IMR-90 (cell line): ENCODE measurements around the gene TRAF6. TPM values are rescaled to one million over a fixed set of nuclear protein-coding genes. Genes with fewer than 3 reads are reported as not detected.

Experiments used
- ATAC-seq: fragments of 200-7000 bp; cut with Tn5 transposase; 2 replicates; pipeline ENCODE4 v1.9.1; 2020; ENCODE audit warnings: low read depth, mild to moderate bottlenecking, moderate library complexity
- BruUV-seq: library from RNA; stranded (reverse); fragments of 400-500 nt; replicated peaks from 2 replicates; lab custom pipeline; 2021; lab: Mats Ljungman, UMichigan
- CTCF ChIA-PET: fragments of 300-600 bp; formaldehyde crosslinking; extraction: SDS; loops from one replicate; lab custom pipeline; 2021; ENCODE audit warnings: antibody characterized with exemption; lab: Yijun Ruan, JAX
- POLR2A ChIA-PET: fragments of 300-600 bp; sonication (Branson Sonifier 250); formaldehyde crosslinking; loops from one replicate; lab custom pipeline; 2022; ENCODE audit warnings: antibody characterized with exemption; ENCODE audit not compliant: unreplicated experiment; lab: Charles Lee
- DNase-seq: peaks from one replicate; pipeline ENCODE4 v3.0.0; 2013
- H2AFZ ChIP-seq: replicated peaks from 2 replicates; pipeline ENCODE3; 2013; ENCODE audit warnings: low read length, mild to moderate bottlenecking; ENCODE audit not compliant: poor library complexity
- H2AK5ac ChIP-seq: 2 replicates; pipeline ENCODE4 v1.6.1; 2013; ENCODE audit warnings: low read depth, low read length, inconsistent platforms
- H2AK9ac ChIP-seq: replicated peaks from 2 replicates; pipeline ENCODE3; 2013; ENCODE audit warnings: mild to moderate bottlenecking, low read depth, low read length, moderate library complexity; ENCODE audit not compliant: poor library complexity
- H2BK120ac ChIP-seq: 2 replicates; pipeline ENCODE4 v1.6.1; 2013; ENCODE audit warnings: low read depth, low read length, inconsistent platforms
- H2BK15ac ChIP-seq: 3 replicates; pipeline ENCODE4 v1.6.1; 2013; ENCODE audit warnings: low read depth, low read length, inconsistent platforms
- H2BK20ac ChIP-seq: 2 replicates; pipeline ENCODE4 v1.6.1; 2013; ENCODE audit warnings: low read depth, mild to moderate bottlenecking, inconsistent platforms, low read length, moderate library complexity
- H2BK5ac ChIP-seq: 2 replicates; pipeline ENCODE4 v1.6.1; 2013; ENCODE audit warnings: mild to moderate bottlenecking, low read depth, low read length, inconsistent platforms; ENCODE audit not compliant: poor library complexity, severe bottlenecking
- H3K14ac ChIP-seq: replicated peaks from 2 replicates; pipeline ENCODE4 v1.6.1; 2013; ENCODE audit warnings: low read depth, low read length, inconsistent platforms
- H3K18ac ChIP-seq: 2 replicates; pipeline ENCODE4 v1.6.1; 2013; ENCODE audit warnings: low read depth, low read length, control low read depth
- H3K23ac ChIP-seq: 2 replicates; pipeline ENCODE4 v1.6.1; 2013; ENCODE audit warnings: low read depth, low read length, inconsistent platforms
- H3K27ac ChIP-seq: 2 replicates; pipeline ENCODE4 v1.5.1; 2013; ENCODE audit warnings: mild to moderate bottlenecking, control low read depth, low read length; ENCODE audit not compliant: insufficient read depth
- H3K27me3 ChIP-seq: 2 replicates; pipeline ENCODE4 v1.6.1; 2013; ENCODE audit warnings: low read length; ENCODE audit not compliant: control insufficient read depth, insufficient read depth
- H3K36me3 ChIP-seq: 2 replicates; pipeline ENCODE4 v1.6.1; 2013; ENCODE audit warnings: low read length, mixed read lengths; ENCODE audit not compliant: control insufficient read depth, insufficient read depth
- H3K4ac ChIP-seq: 2 replicates; pipeline ENCODE4 v1.6.1; 2013; ENCODE audit warnings: low read depth, low read length, inconsistent platforms
- H3K4me1 ChIP-seq: 2 replicates; pipeline ENCODE4 v1.6.1; 2013; ENCODE audit warnings: low read length, mixed read lengths; ENCODE audit not compliant: control insufficient read depth, insufficient read depth
- H3K4me2 ChIP-seq: 2 replicates; pipeline ENCODE4 v1.6.1; 2013; ENCODE audit warnings: low read depth, mild to moderate bottlenecking, control low read depth, low read length, moderate library complexity
- H3K4me3 ChIP-seq: 2 replicates; pipeline ENCODE4 v1.5.1; 2013; ENCODE audit warnings: low read depth, mild to moderate bottlenecking, control low read depth, low read length, moderate library complexity; ENCODE audit not compliant: insufficient read depth
- H3K56ac ChIP-seq: 2 replicates; pipeline ENCODE4 v1.6.1; 2013; ENCODE audit warnings: low read length, inconsistent platforms; ENCODE audit not compliant: insufficient read depth; ENCODE audit errors: extremely low read depth
- H3K79me1 ChIP-seq, 2 experiments: 2 replicates each; pipeline ENCODE4 v1.6.1; 2013; ENCODE audit warnings: low read length in 2 of 2, inconsistent platforms in 1 of 2, low read depth in 1 of 2
- H3K9ac ChIP-seq: 2 replicates; pipeline ENCODE4 v1.6.1; 2013; ENCODE audit warnings: low read depth, low read length, control low read depth
- H3K9me1 ChIP-seq: 2 replicates; pipeline ENCODE4 v1.6.1; 2013; ENCODE audit warnings: low read length, inconsistent platforms; ENCODE audit not compliant: insufficient read depth
- H3K9me3 ChIP-seq: 2 replicates; pipeline ENCODE4 v1.6.1; 2013; ENCODE audit warnings: low read length; ENCODE audit not compliant: control insufficient read depth, insufficient read depth
- H4K20me1 ChIP-seq: 2 replicates; pipeline ENCODE4 v1.6.1; 2013; ENCODE audit warnings: low read length, inconsistent platforms; ENCODE audit not compliant: insufficient read depth
- H4K5ac ChIP-seq: 2 replicates; pipeline ENCODE4 v1.6.1; 2013; ENCODE audit warnings: mild to moderate bottlenecking, low read depth, low read length, control low read depth
- H4K8ac ChIP-seq, 2 experiments: 2 replicates each; pipeline ENCODE4 v1.6.1; 2013; ENCODE audit warnings: low read depth in 2 of 2, low read length in 2 of 2, control low read depth in 1 of 2, inconsistent platforms in 1 of 2
- H4K91ac ChIP-seq: 2 replicates; pipeline ENCODE4 v1.6.1; 2013; ENCODE audit warnings: low read depth, low read length, inconsistent platforms; ENCODE audit not compliant: insufficient read depth
- CTCF ChIP-seq: conservative IDR thresholded peaks from 2 replicates; pipeline ENCODE4 v1.5.1; 2012; ENCODE audit warnings: mild to moderate bottlenecking, low read depth, low read length, improper control_type of control experiment
- ELK1 ChIP-seq: fragments of 150-350 bp; IDR thresholded peaks from 2 replicates; pipeline ENCODE4 v1.6.1; 2016; ENCODE audit warnings: low read depth, mild to moderate bottlenecking, low read length, moderate library complexity, borderline replicate concordance
- MAFK ChIP-seq: IDR thresholded peaks from 2 replicates; pipeline ENCODE4 v1.6.1; 2012; ENCODE audit warnings: low read depth, low read length, improper control_type of control experiment
- MXI1 ChIP-seq: IDR thresholded peaks from 2 replicates; pipeline ENCODE4 v1.6.1; 2012; ENCODE audit warnings: low read depth, mild to moderate bottlenecking, low read length, moderate library complexity, borderline replicate concordance
- RAD21 ChIP-seq: IDR thresholded peaks from 2 replicates; pipeline ENCODE4 v1.6.1; 2012; ENCODE audit warnings: low read length, improper control_type of control experiment
- RCOR1 ChIP-seq: IDR thresholded peaks from 2 replicates; pipeline ENCODE4 v1.6.1; 2012; ENCODE audit warnings: mild to moderate bottlenecking, low read length, improper control_type of control experiment; ENCODE audit not compliant: insufficient replicate concordance
- SMC3 ChIP-seq: fragments of 150-350 bp; IDR thresholded peaks from 2 replicates; pipeline ENCODE4 v1.6.1; 2016; ENCODE audit warnings: low read depth, mild to moderate bottlenecking, antibody characterized with exemption, low read length, moderate library complexity
- USF2 ChIP-seq: fragments of 150-350 bp; IDR thresholded peaks from 2 replicates; pipeline ENCODE4 v1.6.1; 2017; ENCODE audit warnings: mild to moderate bottlenecking, antibody characterized with exemption, low read length, low read depth
- WGBS, 2 experiments: methylation state at CpG; one replicate each; pipeline versions ENCODE4 v1.1.5 to v1.1.7; 2013; ENCODE audit warnings: missing lambda C conversion rate in 2 of 2; ENCODE audit not compliant: insufficient read length in 1 of 2; ENCODE audit errors: extremely low coverage in 2 of 2; 5-methylcytosine and 5-hydroxymethylcytosine counted together
- dilution Hi-C: fragments of 300-500 bp; cut with HindIII; formaldehyde crosslinking; loops from one replicate; pipeline ENCODE4 v1.14.3; 2018; ENCODE audit warnings: low sequenced_read_pairs; ENCODE audit not compliant: unreplicated experiment
- in situ Hi-C: fragments of 300-500 bp; cut with MboI; formaldehyde crosslinking; loops from 3 replicates; pipeline ENCODE4 v1.14.3; 2019; ENCODE audit warnings: low sequenced_read_pairs, inconsistent platforms, mixed read lengths
- intact Hi-C: fragments of 100-400 bp; cut with micrococcal nuclease; formaldehyde crosslinking; loops from 2 replicates; pipeline ENCODE4 v1.10.0; 2022
- polyA plus RNA-seq, 3 experiments: library from polyadenylated mRNA; depleted of rRNA; stranded (reverse); fragments of >200 nt; gene quantifications; 2 replicates each; pipeline ENCODE4 v1.2.3, GENCODE V29; 2012; ENCODE audit warnings: low replicate concordance in 1 of 3
- total RNA-seq: library from RNA; depleted of rRNA; stranded (reverse); fragments of >200 nt; gene quantifications from 2 replicates; pipeline ENCODE4 v1.2.3, GENCODE V29; 2012

Gene TRAF6
- total and polyA plus RNA-seq, 2 of the 4 experiments (the other 2 are of a cell fraction), result 6.0 to 17.6 TPM

GRCh38 chr11:36540998-36541397 lies 30.9 kb upstream of the TRAF6 start:
- Histone ChIP-seq H3K4me1 (no peaks in the 10 kb centered on the region), H2BK20ac (no peak overlapping the region), H3K14ac (no peak overlapping the region), H3K4me2 (no peak overlapping the region), H3K9me1 (no peaks in the 10 kb centered on the region), H3K27me3 (peaks cover 4% of the 10 kb centered on the region), H2BK15ac (no peak overlapping the region), H3K4ac (no peak overlapping the region), H4K20me1 (no peaks in the 10 kb centered on the region), H3K9me3 (no peaks in the 10 kb centered on the region), H2BK5ac (no peak overlapping the region), H2AFZ (no peak overlapping the region), H2AK9ac (no peak overlapping the region), H3K9ac (no peak overlapping the region), H4K5ac (no peak overlapping the region), H4K8ac (no peak overlapping the region), H3K18ac (no peak overlapping the region), H3K79me1 (no peaks in the 10 kb centered on the region), H3K23ac (no peak overlapping the region), H2BK120ac (no peak overlapping the region), H2AK5ac (no peak overlapping the region), H4K91ac (no peak overlapping the region), H3K27ac (no peak overlapping the region), H3K56ac (no peak overlapping the region), H3K36me3 (no peaks in the 10 kb centered on the region), H3K4me3 (no peak overlapping the region)
- no TSS peak for BruUV-seq
- 62% methylated on average over 3 of the region's 6 CpGs; no CpG with 5 or more reads in 1 of the 2 experiments for WGBS, 2 experiments
- ATAC-seq, result peak; percentile 44
- DNase-seq, result peak; percentile 45
- in situ Hi-C loops (no loop called here), dilution Hi-C loops (no loop called here), intact Hi-C loops (no loop called here)
- ChIA-PET POLR2A (no interaction called here), CTCF (interaction anchor here (1.0 kb wide), 2 partner anchors 24 to 131 kb away, joined by 3 to 6 read pairs; no protein-coding TSS in a partner anchor)
- TF ChIP-seq ELK1, result no peak
- TF ChIP-seq MAFK, result no peak
- TF ChIP-seq SMC3, result no peak
- TF ChIP-seq CTCF, result peak; percentile 28; the same call in 1 of the 2 replicates
- TF ChIP-seq MXI1, result no peak
- peak; percentile 27; the same call in 1 of the 2 replicates for TF ChIP-seq RAD21
- no peak for TF ChIP-seq RCOR1
- peak; percentile 48; the same call in 1 of the 2 replicates for TF ChIP-seq USF2
